Tibial artery (tissue), 4 donors: ENCODE results near the gene LRBA.

ENCODE experiments used
- DNase-seq, 2 donors: peaks; one replicate each; pipeline ENCODE4 v3.0.0-alpha.2; 2019
- H3K27ac ChIP-seq, 2 donors: fragments of 200-600 bp; sonication (generic) in 1 of 2; 1 replicate in 1 of 2; 2 replicates in 1 of 2; pipeline ENCODE4 v1.5.1; 2018 to 2019; ENCODE audit warnings: mild to moderate bottlenecking in 1 of 2
- H3K27me3 ChIP-seq, 2 donors: fragments of 200-600 bp; sonication (generic) in 1 of 2; one replicate each; pipeline versions ENCODE4 v1.5.1 to v1.6.0; 2016 to 2019
- H3K36me3 ChIP-seq, 3 donors: fragments of 200-600 bp; sonication (generic) in 2 of 3; one replicate each; pipeline ENCODE4 v1.5.1; 2016 to 2019; ENCODE audit warnings: mild to moderate bottlenecking in 2 of 3
- H3K4me1 ChIP-seq, 4 donors: fragments of 200-600 bp; sonication (generic) in 2 of 4; 1 replicate in 3 of 4; 2 replicates in 1 of 4; pipeline ENCODE4 v1.5.1; 2016 to 2019
- H3K4me3 ChIP-seq, 2 donors: fragments of 200-600 bp; sonication (generic) in 1 of 2; 1 replicate in 1 of 2; 2 replicates in 1 of 2; pipeline ENCODE4 v1.5.1; 2018 to 2019; ENCODE audit warnings: mild to moderate bottlenecking in 2 of 2
- H3K9me3 ChIP-seq, 3 donors: fragments of 200-600 bp; sonication (generic) in 1 of 3; one replicate each; pipeline ENCODE4 v1.5.1; 2016 to 2019
- intact Hi-C: fragments of 100-400 bp; cut with DNase I; formaldehyde crosslinking; loops from one replicate; pipeline ENCODE4 v1.15.0; 2023; ENCODE audit warnings: low total_unique reads
- TF ChIP-seq, protein P1 (sequence below), 2 experiments: fragments of 200-600 bp in 1 of 2; fragments of 450-650 bp in 1 of 2; IDR thresholded peaks; one replicate each; pipeline ENCODE4 v1.5.1; 2017 to 2019; ENCODE audit warnings: antibody characterized with exemption in 2 of 2, mild to moderate bottlenecking in 1 of 2, moderate library complexity in 1 of 2

Gene LRBA

DNA sequence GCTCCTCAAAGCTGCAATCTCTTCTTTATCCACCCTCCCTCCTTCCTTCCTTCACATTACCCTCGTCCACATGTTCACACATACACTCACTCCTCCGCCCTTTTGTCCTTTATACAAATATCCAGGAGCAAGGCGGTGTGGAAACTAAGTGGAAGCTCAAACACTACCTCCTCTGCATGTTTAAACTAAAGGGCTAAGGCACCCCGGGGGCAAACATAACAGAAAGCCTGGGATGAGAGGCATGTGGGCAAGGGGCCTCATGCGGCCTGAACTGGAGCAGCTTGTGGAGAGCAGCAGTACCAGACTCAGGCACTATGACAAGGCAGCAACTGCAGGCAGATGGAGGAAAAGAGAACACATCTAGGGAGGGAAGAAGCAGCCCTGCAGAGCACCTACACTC is 423.7 kb downstream of the LRBA start:
- Histone ChIP-seq H3K27ac (no peak overlapping the region), H3K27me3 (no peaks in the 10 kb centered on the region), H3K4me1 (no peaks in the 10 kb centered on the region), H3K9me3 (no peaks in the 10 kb centered on the region), H3K36me3 (peaks cover 0 to 6% (median 0%) of the 10 kb centered on the region in 3 donors), H3K4me3 (no peak overlapping the region)
- TF ChIP-seq, protein P1, sequence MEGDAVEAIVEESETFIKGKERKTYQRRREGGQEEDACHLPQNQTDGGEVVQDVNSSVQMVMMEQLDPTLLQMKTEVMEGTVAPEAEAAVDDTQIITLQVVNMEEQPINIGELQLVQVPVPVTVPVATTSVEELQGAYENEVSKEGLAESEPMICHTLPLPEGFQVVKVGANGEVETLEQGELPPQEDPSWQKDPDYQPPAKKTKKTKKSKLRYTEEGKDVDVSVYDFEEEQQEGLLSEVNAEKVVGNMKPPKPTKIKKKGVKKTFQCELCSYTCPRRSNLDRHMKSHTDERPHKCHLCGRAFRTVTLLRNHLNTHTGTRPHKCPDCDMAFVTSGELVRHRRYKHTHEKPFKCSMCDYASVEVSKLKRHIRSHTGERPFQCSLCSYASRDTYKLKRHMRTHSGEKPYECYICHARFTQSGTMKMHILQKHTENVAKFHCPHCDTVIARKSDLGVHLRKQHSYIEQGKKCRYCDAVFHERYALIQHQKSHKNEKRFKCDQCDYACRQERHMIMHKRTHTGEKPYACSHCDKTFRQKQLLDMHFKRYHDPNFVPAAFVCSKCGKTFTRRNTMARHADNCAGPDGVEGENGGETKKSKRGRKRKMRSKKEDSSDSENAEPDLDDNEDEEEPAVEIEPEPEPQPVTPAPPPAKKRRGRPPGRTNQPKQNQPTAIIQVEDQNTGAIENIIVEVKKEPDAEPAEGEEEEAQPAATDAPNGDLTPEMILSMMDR (IDR thresholded peaks at IDR 0.05) = no peak
- no peak for DNase-seq
- intact Hi-C loops = no loop called here

DNA sequence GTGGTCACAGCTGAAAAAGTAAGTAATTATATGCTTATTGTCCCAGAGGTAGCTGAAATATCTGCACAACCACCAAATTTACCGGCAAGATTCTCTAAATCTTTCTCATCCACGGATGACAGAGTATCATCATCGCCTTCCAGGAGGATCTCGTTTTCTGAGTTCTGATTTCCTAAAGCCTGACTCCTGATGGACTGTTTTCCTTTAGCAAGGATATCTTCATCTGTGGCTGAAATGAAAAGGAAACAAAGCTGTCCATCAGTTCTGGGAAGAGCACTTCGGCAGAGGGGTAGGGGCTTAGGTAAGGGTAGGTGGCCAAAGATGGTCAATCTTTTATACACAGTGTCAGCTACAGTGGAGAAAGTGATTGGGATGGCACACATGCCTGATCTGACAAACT is 424.5 kb downstream of the LRBA start:
- intact Hi-C loops = no loop called here
- Histone ChIP-seq H3K9me3 (no peaks in the 10 kb centered on the region), H3K4me3 (no peak overlapping the region), H3K27ac (no peak overlapping the region), H3K27me3 (no peaks in the 10 kb centered on the region), H3K4me1 (no peaks in the 10 kb centered on the region), H3K36me3 (peaks cover 0 to 6% (median 0%) of the 10 kb centered on the region in 3 donors)
- DNase-seq = no peak
- TF ChIP-seq, protein P1 (IDR thresholded peaks at IDR 0.05) = no peak

DNA sequence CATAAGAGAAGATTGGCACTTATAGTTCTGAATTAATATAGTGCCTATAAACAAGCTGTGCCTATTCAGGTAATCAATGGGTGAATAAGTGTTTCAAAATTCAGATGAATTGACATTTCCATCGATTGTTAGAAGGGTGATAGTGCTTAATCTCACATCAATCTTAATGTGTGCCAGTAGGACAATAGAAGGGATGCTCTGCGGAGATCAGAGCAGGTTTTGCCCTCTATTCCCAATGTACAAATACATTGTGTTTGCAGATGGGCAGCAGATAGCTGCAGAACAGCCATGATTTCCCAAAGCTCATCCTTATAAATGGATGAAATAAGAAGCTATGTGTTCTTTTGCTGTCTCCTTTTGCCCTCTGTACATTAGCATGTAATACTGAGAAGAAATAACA is 425.9 kb downstream of the LRBA start:
- Histone ChIP-seq H3K9me3 (no peaks in the 10 kb centered on the region), H3K36me3 (peaks cover 0 to 6% (median 0%) of the 10 kb centered on the region in 3 donors), H3K27ac (no peak overlapping the region), H3K4me1 (peaks cover 0 to under 1% (median 0%) of the 10 kb centered on the region in 4 donors), H3K27me3 (no peaks in the 10 kb centered on the region), H3K4me3 (no peak overlapping the region)
- intact Hi-C loops = no loop called here
- DNase-seq = no peak
- TF ChIP-seq, protein P1 (IDR thresholded peaks at IDR 0.05) = no peak

DNA sequence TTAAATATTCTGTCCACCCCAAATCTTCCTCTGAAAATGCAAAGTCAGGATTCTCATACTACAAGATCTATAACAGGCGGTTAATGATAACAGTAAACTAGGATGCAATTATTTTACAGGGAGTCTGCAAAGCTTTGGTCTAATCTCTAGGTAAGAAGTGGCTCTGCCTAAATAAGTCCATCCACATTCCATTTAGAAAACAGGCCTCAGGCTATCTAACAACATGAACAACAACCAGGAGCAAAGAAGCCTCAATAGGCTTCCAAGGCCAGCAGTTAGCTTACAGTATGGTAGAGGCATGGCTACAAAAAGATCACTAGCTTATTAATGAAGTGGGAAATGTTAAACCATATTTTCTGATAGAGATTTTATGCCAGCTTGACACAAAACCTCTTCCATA is 426.8 kb downstream of the LRBA start:
- TF ChIP-seq, protein P1 (IDR thresholded peaks at IDR 0.05) = no peak
- intact Hi-C loops = no loop called here
- Histone ChIP-seq H3K4me1 (peaks cover 0 to 9% (median 0%) of the 10 kb centered on the region in 4 donors), H3K27me3 (no peaks in the 10 kb centered on the region), H3K27ac (no peak overlapping the region), H3K9me3 (no peaks in the 10 kb centered on the region), H3K36me3 (peaks cover 0 to 6% (median 0%) of the 10 kb centered on the region in 3 donors), H3K4me3 (no peak overlapping the region)
- DNase-seq = no peak

DNA sequence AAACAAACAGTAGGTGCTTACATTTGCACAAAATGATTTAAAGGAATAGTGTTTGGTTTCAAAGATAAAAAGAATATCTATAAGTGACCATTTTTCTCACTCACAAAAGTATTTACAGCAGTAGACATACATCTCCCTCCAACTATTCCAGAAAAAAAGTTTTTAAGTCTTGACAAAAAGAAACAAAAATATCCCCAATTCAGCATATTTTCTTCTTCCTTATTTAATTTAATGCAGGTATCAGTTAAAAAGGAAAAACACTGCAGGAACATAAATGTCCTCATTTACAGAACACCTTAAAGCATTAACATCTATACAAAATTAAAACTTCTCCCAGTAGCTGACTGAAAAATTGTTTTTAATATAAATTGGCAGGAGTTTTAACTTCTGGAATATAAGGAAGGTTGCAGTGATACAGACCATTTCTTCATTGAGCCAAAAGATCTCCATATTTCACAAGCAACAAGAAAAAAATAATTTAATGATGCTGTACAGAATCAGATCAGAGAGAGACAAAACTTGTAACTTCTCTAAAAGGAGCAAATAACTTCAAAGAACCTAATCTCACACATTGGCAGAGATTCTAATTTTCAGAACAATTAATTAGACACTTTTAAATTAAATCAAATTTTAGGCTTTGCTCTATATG is 428.8 kb downstream of the LRBA start:
- H3K4me3 ChIP-seq = no peak overlapping the region
- TF ChIP-seq, protein P1 (IDR thresholded peaks at IDR 0.05) = no peak
- peaks cover 0 to 10% (median 0%) of the 10 kb centered on the region in 3 donors for H3K36me3 ChIP-seq
- DNase-seq = no peak
- no peaks in the 10 kb centered on the region for H3K9me3 ChIP-seq
- peaks cover 0 to 10% (median 0%) of the 10 kb centered on the region in 4 donors for H3K4me1 ChIP-seq
- intact Hi-C loops = no loop called here
- H3K27ac ChIP-seq = no peak overlapping the region
- no peaks in the 10 kb centered on the region for H3K27me3 ChIP-seq
